Type B pancreatic cell (in vitro differentiated cells): ENCODE results near the gene SIRPB2. TPM values are rescaled to one million over a fixed set of nuclear protein-coding genes. Genes with fewer than 3 reads are reported as not detected.

Experiments used
- DNase-seq: peaks from one replicate; pipeline ENCODE4 v3.0.0; 2021; ENCODE audit warnings: mixed read lengths; ENCODE audit not compliant: unreplicated experiment; ENCODE audit errors: extremely low spot score
- H3K27ac Mint-ChIP-seq: 2 replicates; pipeline ENCODE4 v1.8.0; 2021; ENCODE audit warnings: mild to moderate bottlenecking, mixed read lengths
- H3K27me3 Mint-ChIP-seq: 2 replicates; pipeline ENCODE4 v1.8.0; 2021; ENCODE audit warnings: mixed read lengths
- H3K36me3 Mint-ChIP-seq: 2 replicates; pipeline ENCODE4 v1.8.0; 2021; ENCODE audit warnings: mixed read lengths
- H3K4me1 Mint-ChIP-seq: one replicate; pipeline ENCODE4 v1.8.0; 2021; ENCODE audit warnings: mixed read lengths; ENCODE audit not compliant: unreplicated experiment
- H3K4me3 Mint-ChIP-seq: 2 replicates; pipeline ENCODE4 v1.8.0; 2021; ENCODE audit warnings: mild to moderate bottlenecking, mixed read lengths
- H3K9me3 Mint-ChIP-seq: 2 replicates; pipeline ENCODE4 v1.8.0; 2021; ENCODE audit warnings: mixed read lengths
- total RNA-seq: library from RNA; stranded (reverse); gene quantifications from 2 replicates; pipeline ENCODE4 v1.2.1, GENCODE V29; 2021; ENCODE audit warnings: low replicate concordance
- TF ChIP-seq, protein P1 (sequence below): fragments of 200-600 bp; sonication (generic); conservative IDR thresholded peaks from 2 replicates; pipeline ENCODE4 v1.5.0; 2021; ENCODE audit warnings: antibody characterized with exemption, mild to moderate bottlenecking

SIRPB2 gene
- total RNA-seq, 1 donor from 2014 or later, result not detected

- Mint-ChIP-seq H3K9me3 (no peaks in the 10 kb centered on the region), H3K27me3 (no peaks in the 10 kb centered on the region), H3K4me1 (no peaks in the 10 kb centered on the region), H3K27ac (no peak overlapping the region), H3K36me3 (peaks cover 22% of the 10 kb centered on the region), H3K4me3 (no peak overlapping the region)
- DNase-seq, result no peak
- TF ChIP-seq, protein P1, sequence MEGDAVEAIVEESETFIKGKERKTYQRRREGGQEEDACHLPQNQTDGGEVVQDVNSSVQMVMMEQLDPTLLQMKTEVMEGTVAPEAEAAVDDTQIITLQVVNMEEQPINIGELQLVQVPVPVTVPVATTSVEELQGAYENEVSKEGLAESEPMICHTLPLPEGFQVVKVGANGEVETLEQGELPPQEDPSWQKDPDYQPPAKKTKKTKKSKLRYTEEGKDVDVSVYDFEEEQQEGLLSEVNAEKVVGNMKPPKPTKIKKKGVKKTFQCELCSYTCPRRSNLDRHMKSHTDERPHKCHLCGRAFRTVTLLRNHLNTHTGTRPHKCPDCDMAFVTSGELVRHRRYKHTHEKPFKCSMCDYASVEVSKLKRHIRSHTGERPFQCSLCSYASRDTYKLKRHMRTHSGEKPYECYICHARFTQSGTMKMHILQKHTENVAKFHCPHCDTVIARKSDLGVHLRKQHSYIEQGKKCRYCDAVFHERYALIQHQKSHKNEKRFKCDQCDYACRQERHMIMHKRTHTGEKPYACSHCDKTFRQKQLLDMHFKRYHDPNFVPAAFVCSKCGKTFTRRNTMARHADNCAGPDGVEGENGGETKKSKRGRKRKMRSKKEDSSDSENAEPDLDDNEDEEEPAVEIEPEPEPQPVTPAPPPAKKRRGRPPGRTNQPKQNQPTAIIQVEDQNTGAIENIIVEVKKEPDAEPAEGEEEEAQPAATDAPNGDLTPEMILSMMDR, result no peak
Observed at GRCh38 chr20:1456300-1456699, 34.9 kb downstream of the SIRPB2 start.

GRCh38 chr20:1450926-1451491, 40.2 kb downstream of the SIRPB2 start:
- TF ChIP-seq, protein P1, result no peak
- no peaks in the 10 kb centered on the region for H3K4me1 Mint-ChIP-seq
- H3K9me3 Mint-ChIP-seq, result no peaks in the 10 kb centered on the region
- H3K36me3 Mint-ChIP-seq, result peaks cover 16% of the 10 kb centered on the region
- no peaks in the 10 kb centered on the region for H3K27me3 Mint-ChIP-seq
- no peak for DNase-seq
- H3K27ac Mint-ChIP-seq, result no peak overlapping the region
- H3K4me3 Mint-ChIP-seq, result no peak overlapping the region

- no peaks in the 10 kb centered on the region for H3K9me3 Mint-ChIP-seq
- TF ChIP-seq, protein P1, result no peak
- H3K27me3 Mint-ChIP-seq, result no peaks in the 10 kb centered on the region
- no peaks in the 10 kb centered on the region for H3K4me1 Mint-ChIP-seq
- H3K36me3 Mint-ChIP-seq, result peaks cover 16% of the 10 kb centered on the region
- no peak overlapping the region for H3K4me3 Mint-ChIP-seq
- DNase-seq, result no peak
- no peak overlapping the region for H3K27ac Mint-ChIP-seq
Observed at GRCh38 chr20:1449370-1449769, 41.9 kb downstream of the SIRPB2 start.

- TF ChIP-seq, protein P1, result no peak
- DNase-seq, result no peak
- Mint-ChIP-seq H3K36me3 (peaks cover 15% of the 10 kb centered on the region), H3K27me3 (no peaks in the 10 kb centered on the region), H3K27ac (no peak overlapping the region), H3K4me3 (no peak overlapping the region), H3K4me1 (no peaks in the 10 kb centered on the region), H3K9me3 (no peaks in the 10 kb centered on the region)
Observed at GRCh38 chr20:1448081-1448620, 43.1 kb downstream of the SIRPB2 start.

GRCh38 chr20:1446536-1446935, 44.7 kb downstream of the SIRPB2 start:
- H3K4me3 Mint-ChIP-seq, result no peak overlapping the region
- H3K36me3 Mint-ChIP-seq, result peaks cover 20% of the 10 kb centered on the region
- TF ChIP-seq, protein P1, result no peak
- H3K27me3 Mint-ChIP-seq, result no peaks in the 10 kb centered on the region
- no peaks in the 10 kb centered on the region for H3K9me3 Mint-ChIP-seq
- DNase-seq, result no peak
- H3K27ac Mint-ChIP-seq, result no peak overlapping the region
- H3K4me1 Mint-ChIP-seq, result no peaks in the 10 kb centered on the region
